ENCODE results near the gene NUTM2D.
"Not testable (repeated sequence)": the region's sequence is repeated elsewhere in the genome, so short reads cannot be mapped to it uniquely, and the experiment has no call there.

DNA sequence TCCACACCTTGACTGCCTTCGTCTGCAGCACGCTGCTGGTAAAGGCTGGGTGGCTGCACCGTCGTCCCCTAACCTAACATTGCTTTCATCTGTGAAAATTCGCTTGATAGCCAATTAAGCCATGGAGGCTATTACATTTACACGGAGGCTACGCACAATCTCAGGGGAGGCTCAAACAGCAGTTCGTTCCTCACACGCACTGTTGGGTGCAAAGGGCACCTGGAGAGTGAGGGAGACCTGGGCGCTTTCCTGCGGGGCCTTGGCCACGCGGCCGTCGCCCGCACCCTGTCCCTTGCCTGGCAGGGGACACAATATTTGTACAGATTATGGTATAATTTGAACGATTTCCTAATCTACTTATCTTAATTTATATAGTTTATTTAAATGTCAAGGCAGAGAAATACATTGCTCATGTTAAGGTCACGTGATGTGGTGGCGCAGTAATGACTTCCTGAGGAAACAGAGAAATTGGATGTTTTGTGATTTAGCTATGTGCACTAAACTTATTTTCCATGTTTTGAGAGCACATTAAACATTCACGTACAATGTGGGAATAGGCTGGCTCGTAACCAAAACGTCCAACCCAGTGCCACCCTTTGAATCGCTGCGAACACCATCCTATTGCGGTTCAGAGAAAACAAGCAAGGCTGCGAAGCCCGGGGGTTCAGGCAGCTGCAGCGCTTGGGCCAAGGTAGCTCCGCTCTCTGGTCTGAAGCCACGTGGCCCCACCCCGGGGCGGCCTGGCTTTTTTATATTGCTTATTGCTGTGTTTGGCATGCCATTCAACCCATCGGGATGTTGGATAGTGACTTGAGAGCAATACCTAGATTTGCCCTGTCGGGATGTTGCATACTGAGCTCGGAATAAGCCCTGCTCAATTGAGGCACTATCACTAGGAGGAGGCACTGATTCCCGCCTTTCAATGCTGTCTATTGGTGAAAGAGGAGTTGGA lies 50.2 kb downstream of the NUTM2D start:
- TF ChIP-seq, protein P1, sequence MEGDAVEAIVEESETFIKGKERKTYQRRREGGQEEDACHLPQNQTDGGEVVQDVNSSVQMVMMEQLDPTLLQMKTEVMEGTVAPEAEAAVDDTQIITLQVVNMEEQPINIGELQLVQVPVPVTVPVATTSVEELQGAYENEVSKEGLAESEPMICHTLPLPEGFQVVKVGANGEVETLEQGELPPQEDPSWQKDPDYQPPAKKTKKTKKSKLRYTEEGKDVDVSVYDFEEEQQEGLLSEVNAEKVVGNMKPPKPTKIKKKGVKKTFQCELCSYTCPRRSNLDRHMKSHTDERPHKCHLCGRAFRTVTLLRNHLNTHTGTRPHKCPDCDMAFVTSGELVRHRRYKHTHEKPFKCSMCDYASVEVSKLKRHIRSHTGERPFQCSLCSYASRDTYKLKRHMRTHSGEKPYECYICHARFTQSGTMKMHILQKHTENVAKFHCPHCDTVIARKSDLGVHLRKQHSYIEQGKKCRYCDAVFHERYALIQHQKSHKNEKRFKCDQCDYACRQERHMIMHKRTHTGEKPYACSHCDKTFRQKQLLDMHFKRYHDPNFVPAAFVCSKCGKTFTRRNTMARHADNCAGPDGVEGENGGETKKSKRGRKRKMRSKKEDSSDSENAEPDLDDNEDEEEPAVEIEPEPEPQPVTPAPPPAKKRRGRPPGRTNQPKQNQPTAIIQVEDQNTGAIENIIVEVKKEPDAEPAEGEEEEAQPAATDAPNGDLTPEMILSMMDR (IDR thresholded peaks at IDR 0.05; ENCODE audit: poor library complexity): not testable (repeated sequence)
- TF ChIP-seq EZH2 (IDR thresholded peaks at IDR 0.05; ENCODE audit: borderline replicate concordance): not testable (repeated sequence)
